Stimulated activated CD4-positive, alpha-beta T cell treated with anti-CD3 and anti-CD28 coated beads, Interleukin-15, amount 100 ng/mL, for 24 hours (primary cell): ENCODE measurements around the gene ADAMTSL2.

Source experiments
- DNase-seq: peaks from one replicate; pipeline ENCODE4 v3.0.0-alpha.2; 2020

Gene ADAMTSL2

DNA sequence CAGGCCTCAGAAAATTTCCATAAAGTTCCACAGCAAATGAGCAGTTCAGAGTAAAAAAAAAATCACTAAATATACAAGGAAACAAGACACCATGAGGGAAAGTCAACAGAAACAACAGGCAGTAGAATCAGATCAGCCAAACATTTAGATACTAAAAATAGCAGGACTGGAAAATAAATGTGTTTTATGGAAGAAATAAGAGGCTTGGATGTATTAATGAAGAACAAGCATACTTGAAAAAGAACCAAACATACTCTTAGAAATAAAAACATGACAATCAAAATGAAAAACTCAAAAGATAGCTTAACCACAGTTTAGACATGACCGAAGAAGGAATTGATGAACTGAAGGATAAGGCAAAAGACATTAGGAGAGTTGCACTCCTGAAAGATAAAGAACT, 32.4 kb upstream of the ADAMTSL2 start:
- no peak for DNase-seq

DNA sequence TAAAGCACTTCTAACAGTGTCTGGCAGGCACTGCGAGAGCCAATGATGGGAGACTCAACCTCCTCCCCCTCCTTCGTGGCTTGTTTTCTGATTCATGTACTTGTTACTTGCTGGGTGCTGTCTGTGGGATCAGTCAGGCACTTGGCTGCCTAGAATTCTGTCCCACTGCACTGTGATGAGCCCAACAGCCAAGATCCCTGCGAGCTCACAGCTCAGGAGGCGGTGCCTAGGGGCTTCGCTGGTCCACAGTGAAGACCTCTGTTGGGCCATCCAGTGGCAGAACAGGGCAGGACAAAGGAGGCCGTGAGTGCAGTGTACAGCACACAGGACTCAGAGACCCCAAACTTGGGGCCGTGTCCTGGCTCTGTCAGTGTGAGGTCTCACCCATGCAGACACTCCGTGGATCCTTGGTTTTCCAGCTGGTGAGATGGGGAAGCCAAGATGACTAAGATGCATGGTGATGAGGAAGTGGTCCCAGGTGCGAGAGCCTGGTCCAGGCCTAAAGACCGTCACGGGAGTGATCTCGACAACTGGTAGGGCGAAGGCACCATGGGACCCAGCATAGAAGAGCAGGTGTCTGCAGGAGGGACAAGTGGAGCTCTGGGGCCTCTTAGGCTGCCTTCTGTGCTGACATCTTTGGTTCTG, 29.2 kb upstream of the ADAMTSL2 start:
- no peak for DNase-seq

DNA sequence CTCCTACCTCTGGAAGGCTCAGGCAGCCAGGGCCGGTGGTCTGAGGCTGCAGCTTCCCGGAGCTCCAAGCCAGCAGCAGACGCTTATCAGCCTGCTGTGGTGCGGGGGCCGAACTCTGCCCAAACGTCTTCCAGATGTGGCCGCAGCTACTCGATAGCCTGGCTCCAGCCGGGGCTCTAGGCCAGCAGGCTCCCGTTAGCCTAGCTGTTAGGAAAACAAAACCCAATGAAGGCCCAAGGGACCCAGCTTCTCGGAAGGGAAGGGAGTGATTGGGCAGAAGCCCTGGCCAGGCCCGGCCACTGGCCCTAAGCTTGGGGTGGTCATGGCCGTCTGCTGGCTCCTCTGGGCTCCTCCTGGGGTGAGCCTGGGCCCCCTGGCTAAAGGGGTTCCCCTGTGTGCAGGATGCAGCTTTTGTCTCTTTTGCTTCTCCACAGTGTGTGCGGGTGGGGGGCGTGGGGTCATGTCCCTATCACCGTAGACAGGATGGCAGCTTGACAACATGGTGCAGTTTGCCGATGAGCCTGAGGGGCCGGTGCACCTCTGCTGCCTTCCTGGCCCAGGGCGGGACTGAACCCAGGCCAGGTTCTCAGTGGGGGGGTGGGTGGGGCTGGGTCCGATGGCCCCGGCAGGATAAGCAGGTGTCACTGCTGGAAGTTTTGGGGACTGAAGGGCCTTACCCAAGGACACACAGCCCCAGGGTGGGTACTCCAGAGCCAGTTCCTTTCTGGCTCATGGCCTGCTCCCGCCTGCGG, 28.4 kb upstream of the ADAMTSL2 start:
- DNase-seq: no peak

DNA sequence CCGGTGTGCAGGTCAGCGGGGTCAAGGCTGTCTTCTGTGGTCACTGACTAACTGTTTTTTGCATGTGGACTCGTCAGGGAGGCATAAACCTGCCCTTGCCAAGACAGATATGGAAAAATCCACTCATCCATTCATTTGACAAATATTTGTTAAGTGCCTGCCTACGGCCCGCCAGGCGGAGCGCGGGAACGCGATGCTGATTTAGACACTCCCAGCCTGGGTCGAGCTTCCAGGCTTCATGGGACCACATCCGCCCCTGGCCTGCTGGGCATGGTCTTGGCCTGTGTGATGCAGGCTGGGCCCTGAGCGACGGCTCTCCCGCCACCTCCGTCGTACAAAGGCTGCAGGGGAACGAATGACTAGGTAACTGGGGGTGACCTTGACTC, 27.9 kb upstream of the ADAMTSL2 start:
- no peak for DNase-seq

DNA sequence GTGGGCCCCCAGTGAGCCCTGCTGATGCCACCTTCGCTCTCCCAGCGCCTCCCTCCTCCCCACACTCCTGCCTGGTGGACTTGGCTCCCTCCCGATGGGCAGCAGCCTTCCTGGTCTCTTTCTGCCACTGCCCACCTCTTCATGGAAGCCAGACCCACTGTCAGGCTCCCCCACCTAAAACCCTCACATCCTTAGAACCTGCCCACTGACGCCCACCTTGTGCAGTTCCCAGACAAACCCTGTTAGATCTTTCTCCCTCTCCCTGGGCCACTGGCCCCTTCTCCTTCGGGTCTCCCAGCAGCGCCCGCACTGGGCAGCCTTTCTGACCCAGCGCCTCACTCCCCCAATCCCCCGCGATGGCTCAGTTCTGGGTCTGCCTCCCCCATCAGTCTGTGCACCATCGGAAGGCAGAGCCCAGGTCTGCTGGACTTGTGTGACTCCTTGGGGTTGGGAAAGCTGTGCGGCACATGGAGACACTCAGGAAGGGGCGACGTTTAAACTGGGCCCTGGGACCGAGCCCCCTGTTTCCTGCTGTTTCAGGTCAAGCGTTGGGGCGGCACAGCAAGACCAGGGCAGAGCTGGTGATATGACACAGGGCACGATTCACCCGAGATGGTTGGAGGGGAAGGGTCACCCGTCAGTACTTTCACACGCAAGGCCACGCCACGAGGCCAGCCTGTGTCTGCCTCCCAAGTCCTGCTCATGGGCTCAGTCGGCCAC, 27.1 kb upstream of the ADAMTSL2 start:
- no peak for DNase-seq

DNA sequence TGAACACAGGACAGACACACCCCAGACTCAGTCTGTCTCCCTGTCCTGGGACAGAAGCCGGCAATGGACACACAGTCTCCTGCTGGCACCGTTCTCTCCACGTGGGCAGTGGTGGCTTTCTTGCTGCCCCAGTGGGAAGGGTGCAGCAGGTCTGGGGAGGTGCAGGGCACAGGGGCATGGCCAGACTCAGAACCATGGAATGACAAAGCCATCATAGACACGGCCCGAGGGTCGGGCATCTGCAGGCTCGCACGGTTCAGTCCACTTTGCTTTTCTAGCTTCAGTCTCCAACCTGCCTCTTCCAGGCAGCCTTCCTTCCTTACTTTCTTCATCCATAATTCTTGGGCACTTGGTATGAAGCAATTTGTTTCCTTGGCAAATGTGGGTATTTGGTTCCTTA, 26.5 kb upstream of the ADAMTSL2 start:
- no peak for DNase-seq

DNA sequence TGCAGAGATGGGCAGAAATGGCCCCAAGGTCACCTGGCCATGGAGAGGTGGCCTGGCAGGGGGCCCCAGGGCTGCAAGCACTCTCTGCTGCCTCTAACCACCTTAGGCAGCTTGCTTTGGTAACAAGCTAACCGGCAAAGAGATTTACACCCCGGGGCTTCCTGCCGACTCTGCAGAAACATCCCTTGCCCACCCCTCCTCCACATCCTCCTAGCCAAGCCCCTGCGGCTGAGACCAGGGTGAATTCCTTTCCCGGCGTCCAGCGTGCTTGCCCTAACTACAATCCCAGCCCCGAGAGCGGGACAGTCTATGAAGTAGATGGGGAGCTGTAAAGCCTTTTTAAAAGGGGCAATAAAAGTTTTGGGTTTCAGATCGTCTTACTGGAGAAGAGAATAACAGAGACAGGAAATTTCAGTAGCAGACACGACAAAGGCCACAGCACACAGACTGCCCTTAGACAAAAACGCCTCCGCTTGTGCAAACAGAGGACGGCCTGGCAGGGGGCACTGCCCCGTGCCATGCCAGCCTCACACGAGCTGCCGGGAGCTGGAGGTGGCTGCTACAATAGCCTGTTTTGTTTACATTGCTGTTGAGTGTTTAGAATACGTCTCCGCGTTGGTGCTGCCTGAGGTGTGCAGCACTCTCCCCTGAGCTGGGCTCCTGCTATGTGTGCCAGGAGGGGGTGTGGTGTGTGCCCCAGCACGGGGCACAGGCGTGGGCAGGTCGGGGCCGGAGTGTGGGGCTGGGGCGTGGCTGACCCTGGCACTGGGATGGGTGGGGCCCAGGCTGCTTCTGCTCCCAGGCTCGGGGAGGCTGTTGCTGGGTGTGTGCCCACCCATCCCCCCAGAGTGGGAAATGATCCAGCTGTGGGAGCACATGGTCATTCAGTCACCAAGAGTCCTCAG, 25.1 kb upstream of the ADAMTSL2 start:
- DNase-seq: peak; percentile 15

DNA sequence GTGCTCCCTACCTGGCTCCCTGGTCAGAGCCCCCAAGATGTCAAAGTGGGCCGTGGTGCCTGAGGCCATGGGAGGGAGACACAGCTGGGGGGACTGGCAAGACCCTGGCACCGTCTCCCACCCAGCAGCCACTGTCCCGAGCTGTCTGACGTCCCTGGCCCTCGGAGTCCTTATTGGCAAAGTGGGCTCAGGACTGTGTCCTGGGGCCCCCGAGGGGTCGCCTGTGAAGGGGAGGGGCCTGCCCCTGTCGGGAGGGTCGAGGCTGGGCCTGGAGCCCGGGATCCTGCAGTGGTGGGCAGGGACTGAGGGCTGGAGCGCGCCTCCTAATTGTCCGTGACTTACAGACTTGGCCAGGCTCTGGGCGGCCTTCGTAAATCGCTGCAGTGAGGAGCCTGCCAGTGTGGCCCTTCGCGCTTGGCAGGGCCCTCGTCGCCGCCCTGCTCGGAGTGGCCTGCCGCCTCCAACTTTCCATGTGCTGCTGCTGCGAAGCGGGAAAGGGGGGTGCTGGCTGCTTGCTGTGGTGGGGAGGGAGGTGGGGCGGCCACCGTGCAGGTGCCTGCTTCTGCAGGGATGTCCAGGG, 23.5 kb upstream of the ADAMTSL2 start:
- no peak for DNase-seq

DNA sequence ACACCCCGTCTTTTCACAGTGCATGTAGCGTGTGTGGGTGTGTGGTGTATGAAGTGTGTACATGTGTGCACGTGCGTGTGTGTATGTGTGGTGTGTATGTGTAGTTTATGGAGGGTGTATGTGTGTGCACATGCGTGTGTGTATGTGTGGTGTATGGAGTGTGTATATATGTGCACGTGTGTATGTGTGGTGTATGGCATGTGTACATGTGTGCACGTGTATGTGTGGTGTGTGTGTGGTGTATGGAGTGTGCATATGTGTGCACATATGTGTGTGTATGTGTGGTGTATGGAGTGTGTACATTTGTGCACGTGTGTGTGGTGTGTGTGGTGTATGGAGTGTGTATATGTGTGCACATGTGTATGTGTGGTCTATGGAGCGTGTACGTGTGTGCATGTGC, 22.9 kb upstream of the ADAMTSL2 start:
- no peak for DNase-seq

DNA sequence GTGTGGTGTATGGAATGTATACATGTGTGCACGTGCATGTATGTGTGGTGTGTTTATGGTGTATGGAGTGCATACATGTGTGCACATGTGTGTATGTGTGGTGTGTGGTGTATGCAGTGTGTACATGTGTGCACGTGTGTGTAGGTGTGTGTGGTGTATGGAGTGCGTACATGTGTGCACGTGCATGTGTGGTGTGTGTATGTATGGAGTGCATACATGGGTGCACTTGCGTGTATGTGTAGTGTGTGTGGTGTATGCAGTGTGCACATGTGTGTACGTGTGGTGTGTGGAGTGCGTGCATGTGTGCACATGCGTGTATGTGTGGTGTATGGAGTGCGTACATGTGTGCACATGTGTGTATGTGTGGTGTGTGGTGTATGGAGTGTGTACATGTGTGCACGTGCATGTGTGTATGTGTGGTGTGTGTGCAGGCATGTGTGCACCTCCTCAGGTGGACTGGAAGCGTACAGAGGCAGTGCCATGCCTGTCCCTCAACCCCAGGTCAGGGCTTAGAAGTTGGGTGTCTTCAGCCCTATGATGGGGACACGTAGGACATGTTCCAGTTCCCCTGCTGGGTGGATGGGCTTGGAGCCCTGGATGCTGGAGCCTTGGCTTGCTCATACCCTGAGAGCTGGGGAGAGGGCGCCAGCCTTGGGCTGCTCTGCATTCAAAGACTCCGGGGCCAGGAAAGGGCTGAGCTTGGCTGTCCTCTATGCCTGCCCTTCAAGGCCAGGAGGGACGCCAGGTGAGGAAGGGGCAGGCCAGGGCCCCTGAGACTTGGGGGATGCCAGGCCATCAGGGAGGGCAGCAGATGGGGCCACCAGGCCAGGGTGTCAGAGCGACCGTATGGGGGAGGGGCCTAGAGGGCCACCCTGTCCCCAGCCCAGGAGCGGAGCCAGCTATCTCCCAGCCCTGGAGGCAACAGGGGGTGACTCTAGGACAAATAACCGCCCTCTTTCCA, 22.0 kb upstream of the ADAMTSL2 start:
- no peak for DNase-seq

DNA sequence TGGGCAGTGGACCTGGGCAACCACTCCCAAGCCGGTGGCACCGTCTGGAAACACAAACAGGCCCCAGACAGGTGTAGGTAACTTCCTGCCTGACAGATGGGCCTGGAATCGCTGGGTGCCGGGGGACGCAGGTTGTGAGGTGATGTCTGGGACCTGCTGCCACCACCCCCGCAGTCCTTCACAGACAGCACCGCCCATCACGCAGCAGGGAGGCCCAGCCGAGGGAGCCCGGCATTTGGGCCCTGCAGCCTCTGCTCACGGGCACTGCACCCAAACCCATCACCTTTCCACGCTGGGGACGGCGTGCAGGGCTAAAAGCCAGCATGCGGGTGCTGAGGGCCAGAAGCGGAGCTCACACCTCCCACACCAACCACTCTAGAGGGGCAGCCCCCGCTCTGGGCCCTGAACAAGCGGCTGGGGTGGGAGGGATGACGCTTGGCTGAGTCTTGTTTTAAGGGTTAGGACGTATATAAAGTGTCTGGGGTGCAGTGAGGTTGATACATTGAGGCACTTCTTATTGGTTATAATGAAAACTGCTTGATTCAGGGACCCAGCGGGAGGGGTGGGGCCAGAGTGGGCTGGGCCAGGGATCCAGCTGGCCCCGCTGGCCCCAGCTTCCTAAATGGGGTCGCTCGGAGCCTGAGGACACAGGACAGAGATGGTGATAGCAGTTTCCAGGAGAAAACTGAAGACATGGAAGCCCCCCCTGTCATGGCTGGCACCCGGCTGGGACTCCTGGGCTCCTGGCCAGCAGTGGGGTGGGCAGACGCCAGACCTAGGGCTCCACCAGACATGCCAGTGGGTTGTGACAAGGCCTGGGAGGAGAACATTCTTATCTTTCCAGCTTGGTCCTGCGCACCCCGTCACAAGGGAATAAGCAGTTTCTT, 21.0 kb upstream of the ADAMTSL2 start:
- no peak for DNase-seq

DNA sequence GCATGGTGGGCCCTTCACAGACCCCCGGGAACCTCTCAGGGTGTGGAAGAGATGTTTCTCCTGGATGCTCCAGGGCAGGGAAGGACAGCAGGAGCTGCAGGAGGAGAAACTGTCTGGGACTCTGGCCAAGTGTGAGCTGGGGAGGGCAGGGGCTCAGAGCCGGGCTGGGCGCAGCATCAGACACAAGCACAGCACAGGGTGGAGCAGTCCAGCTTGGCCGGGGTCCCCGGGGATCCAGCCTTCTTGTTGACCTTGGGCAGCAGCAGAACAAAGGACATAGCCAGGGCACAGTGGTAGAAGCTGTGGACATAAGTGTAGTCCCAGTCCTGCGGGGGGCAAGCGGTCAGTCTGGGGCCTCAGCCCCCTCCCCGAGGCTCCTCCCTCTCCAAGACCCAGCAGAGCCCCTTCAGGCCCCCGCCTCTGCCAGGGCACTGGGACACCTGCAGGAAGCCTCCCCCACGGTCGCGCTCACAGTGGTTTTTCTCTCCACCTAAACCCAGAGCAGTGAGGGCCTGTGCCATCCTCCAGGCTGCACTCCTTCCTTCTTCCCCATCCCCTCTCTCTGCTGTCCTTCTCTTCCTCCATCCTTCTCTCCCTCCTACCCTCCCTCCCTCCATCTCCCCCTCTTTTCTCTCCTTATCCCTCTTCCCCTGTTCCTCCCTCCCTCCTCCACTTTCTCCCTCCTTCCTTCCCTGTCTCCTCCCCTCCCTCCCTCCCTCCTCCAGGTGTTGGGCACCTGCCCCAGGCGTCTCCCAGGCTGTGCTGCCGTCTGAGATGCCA, 19.9 kb upstream of the ADAMTSL2 start:
- DNase-seq: no peak

DNA sequence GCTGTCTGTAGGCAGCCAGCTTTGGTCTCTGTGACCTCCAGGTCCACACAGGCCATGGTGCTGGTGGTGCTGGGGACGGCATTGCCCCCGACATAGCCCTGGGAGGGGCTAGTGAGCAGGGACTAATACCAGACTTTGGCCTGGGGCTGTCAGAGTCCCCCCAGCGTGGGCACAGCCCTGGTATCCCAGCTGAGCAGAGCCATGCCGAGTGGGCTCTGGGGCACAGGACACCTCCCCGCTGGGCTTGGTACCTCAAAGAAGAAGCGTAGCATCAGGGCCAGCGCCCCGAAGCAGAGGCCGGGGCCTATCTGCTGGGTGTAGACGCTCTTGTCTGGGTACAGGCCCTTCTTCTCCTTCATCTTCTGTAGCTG, 19.3 kb upstream of the ADAMTSL2 start:
- no peak for DNase-seq

DNA sequence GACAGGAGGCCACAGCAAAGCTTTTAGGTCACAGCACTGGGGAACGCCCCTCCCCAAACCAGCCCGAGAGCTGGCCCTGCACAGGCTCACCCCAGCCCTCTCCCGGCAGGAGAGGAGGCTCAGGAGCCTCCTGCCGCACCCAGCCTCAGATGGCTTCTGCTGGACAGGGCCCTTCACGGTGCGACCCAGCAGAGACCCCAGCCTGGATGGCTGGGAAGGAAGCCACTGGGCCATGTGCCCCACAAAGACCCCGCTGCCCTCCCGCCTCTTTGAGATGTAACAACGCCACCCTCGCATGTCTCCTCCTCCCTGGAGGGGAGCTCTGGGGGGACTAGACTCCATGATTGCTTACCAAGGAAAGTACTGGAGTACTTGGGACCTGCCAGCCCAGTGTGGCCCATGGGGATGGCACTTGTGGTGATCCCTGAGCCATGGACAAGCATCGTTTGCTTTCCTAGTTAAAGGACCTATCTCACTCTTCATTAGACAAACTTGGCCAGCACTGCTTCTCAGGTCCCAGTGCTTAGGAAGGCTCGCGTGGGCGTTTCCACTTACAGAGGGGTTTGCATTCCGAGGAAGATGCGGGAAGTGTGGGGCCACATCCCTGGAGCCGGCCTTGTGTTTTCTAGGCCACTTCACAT, 18.8 kb upstream of the ADAMTSL2 start:
- no peak for DNase-seq

DNA sequence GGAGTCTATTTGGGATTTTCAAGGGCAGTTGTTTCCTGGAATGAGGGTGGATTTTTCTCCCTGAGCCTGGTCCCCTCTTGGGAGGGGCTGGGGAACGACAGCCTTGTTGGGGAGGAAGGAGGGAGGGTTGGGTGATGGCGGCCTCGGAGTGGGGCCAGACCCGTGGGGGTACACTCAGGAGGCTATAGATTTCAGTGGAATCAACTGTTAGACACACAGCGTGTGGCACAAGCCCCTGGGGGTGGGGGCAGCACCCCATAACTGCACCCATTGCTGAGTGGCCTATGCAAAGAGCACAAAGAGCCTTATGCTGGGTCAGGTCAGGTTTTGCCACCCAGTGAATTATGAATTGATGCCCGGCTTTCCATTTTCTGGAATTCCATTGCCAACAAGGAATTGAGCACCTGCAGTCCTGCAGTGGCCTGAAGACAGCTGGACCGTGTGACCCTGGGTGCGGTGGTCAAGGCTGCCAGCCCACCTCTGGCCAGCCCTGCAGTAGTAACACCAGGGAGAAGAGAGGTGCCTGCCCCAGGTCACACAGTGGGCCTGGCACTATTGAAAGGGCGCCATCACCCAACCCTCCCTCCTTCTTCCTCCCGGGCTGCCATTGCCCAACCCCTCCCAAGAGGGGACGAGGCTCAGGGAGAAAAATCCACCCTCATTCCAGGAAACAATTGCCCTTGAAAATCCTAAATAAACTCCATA, 18.1 kb upstream of the ADAMTSL2 start:
- DNase-seq: no peak

DNA sequence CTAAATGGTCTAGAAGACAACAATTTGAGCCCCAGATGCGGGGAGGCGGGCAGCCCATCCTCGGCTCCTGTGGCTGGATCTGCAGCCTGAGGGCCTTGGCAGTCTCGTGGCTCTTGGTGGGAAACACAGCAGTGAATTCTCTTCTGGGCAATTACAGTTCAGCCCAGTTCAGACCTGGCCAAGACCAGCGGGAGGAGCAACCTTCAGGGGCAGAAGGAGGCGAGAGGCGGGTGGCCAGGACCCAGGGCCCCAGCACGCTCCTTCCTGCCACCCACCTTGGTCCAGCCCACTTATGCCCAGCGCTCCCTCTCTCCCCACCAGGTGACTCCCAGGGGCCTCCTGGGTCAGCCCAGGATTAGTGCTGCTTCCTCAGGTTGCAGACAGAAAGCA, 17.5 kb upstream of the ADAMTSL2 start:
- no peak for DNase-seq

DNA sequence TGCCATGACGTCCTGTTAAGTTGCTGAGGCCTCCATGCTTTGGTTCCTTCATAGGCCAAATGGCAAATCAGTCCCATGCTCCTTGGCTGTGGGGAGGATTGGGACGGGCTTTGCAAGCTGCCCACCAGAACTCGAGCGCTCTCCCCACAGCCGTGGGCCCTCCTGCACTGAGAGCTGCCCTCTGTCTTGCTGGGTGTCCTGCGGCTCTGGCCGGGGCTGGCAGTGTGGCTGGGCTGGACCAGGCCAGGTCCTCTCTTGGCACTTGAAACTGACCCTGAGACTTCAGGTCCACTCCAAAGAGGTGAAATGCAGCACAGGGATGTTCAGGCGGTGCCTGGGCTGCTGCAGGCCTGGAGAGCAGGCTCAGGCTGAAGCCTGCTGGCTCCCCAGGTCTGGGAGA, 16.8 kb upstream of the ADAMTSL2 start:
- DNase-seq: no peak

DNA sequence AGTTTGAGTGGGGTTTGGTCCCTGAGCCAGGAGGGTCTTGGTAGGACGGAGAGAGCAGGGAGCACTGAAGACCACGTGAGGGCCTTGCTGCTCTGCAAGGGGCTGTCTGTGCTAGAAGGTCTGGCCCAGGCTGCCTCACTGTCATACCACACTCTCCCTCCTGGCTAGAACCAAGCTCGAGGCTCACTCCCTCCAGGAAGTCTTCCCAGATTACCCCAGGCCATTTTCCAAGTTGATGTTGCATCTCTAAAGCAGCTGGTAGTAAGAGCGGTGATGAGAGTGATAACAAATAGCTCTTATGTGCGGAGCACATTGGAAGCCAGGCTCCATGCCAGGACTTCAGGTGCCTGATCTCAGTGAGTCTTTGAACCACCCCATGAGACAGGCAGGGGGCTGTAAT, 16.3 kb upstream of the ADAMTSL2 start:
- DNase-seq: no peak
